ENCODE results near the gene CTSO.
"Not testable (repeated sequence)": the region's sequence is repeated elsewhere in the genome, so short reads cannot be mapped to it uniquely, and the experiment has no call there.

The CTSO gene

DNA sequence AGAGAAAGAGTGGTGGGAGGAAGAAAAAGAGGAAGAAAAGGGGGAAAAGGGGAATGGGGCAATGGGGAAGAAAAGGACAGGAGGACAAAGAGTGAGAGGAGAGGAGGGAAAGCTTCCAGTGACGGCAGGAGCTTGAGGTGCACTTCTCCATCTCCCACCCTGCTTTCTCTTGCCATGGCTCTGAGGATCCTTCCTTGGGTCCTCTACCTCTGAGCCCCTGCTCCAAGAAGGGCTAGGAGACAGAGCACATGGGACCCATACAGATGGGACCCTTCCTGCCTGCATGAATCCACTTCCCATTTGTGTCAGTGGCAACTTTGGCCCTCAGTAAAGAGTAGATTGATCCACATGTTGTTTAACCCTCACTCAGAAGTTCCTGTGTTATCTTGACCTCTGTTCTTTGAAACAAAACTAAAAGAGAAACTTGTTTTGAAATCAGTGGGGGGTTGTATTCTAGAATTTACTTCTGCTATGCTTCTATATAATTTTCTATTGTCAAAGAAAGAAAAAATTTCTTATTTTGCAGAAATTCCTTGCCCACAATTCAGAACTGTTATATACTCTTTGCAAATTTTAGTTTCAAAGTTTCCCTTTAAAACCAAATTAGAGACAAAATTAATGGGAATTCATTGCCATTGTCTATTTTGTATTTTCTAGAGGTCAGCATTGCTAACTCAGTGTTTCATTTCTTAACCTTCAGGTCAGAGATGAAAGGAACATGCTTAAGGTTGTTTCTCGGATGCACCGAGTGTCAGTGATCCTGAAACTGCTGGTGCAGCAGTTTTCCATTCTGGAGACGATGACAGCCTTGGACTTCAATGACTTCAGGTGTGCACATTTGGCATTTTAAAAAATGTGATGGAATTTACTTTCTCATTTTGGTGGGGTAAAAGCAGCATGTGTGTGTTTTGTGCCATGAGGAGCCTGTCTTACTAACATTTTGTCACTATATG lies 45.2 kb downstream of the CTSO start:
- DNase-seq (ENCODE audit: extremely low read depth in 1 of 2, low read depth in 1 of 2): no peak

DNA sequence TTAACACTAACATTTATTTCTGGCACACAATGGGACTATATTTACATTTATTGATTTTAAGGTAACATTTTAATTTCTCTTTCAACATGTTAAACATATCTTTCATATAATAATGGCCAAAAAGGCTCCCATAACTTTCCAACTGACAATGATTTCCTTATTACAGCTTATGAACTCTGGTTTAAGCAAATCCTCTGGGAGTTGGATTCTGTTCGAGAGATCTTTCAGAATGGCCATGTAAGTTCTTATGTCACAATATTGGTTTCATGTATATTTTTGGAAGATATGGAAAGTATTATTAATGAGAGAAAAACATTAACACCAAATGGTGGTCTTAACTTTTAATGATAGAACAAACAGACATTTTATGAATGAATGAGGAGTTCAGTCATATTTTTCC lies 46.1 kb downstream of the CTSO start:
- DNase-seq (ENCODE audit: extremely low read depth in 1 of 2, low read depth in 1 of 2): no peak

DNA sequence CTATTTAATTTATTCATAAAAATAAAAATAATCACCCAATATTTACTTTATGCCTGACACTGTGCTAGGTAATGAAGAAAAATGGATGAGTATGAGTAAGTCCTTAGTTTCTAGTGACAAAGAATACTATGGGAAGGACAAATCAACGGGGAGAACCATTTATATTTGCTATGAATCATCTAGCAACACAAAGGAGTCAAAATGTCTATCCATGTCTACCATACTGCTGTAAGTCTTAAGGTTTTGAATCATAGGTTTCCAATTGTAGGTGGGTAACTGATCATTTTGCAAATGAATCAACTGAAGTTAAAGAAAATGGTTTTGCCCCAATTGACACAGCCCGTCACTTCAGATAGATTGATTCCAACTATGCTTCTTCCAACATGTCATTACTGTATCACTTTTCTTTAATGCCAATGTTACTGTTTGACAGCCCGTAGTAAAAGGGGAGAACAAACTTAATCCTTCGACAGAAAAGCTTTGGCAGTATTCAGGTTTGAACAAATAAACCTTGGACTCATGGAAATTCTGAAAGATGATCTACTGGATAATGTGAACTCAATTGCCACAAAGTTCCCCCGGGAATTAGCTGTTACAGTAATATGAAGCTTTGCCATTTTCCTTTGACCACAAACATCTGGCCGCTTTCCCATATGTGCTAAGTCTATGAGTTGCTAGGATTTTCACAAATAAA lies 47.0 kb downstream of the CTSO start:
- DNase-seq (ENCODE audit: extremely low read depth in 1 of 2, low read depth in 1 of 2): no peak

DNA sequence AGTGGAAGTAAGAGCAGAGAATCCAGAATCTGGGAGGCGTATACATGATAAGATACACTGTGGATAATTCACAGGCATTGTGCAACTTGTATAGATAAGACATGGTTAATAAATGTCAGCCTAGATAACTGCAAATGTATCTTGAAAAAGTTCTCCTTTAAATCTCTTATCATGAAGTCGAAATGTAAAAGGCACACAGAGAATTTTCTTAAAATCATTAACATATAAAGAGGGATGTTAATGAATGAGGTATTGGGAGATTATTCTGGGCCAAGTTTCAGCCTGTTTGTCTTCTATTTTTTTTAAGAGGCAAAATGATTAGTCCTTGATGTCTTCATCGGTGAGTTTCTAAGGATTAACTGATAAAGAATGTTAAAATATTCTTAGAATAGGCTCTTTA lies 49.3 kb downstream of the CTSO start:
- no peak for DNase-seq (ENCODE audit: extremely low read depth in 1 of 2, low read depth in 1 of 2)

DNA sequence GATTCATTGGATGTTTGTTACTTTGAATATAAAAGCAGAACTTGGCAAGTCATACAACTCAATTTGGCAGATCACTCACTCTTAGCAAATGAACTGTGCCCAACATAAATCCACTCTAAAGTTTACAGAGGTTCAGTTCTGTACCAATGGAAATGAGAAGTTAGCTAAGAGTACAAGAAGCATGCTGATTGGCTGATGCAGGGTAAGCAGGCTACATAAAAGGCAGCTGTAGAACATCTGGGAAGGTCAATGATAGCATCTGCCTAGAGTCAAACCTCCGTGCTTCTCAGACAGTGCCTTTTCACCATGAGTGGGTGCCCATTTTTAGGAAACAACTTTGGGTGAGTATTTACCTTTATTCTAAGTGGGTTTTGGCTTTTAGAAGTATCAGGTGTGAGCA lies 50.2 kb downstream of the CTSO start, which contains the start of gene TDO2:
TDO2 (plus strand) TSS at position 244 of the 400 bp plus-strand sequence; CDS start at position 307, 63 bp downstream.
- DNase-seq (ENCODE audit: extremely low read depth in 1 of 2, low read depth in 1 of 2): no peak

DNA sequence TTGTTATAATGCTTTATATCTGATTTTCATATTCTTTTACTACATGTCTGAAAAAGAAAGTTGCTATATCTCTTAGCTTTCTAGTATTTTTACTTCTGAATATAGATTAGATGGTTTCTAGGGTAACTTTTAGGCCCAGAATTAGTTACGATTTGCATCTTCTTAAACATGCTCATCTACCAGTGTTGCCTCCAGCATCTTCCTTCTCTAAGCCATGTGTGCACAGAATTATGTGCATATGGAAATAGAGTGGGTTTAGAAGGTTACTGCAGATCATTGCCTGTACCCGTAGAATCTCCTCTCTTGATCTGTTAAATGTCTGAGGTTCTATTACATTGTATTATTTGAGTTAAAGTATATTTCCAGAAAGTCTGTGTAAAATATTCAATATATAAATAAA lies 52.7 kb downstream of the CTSO start:
- DNase-seq (ENCODE audit: extremely low read depth in 1 of 2, low read depth in 1 of 2): no peak

DNA sequence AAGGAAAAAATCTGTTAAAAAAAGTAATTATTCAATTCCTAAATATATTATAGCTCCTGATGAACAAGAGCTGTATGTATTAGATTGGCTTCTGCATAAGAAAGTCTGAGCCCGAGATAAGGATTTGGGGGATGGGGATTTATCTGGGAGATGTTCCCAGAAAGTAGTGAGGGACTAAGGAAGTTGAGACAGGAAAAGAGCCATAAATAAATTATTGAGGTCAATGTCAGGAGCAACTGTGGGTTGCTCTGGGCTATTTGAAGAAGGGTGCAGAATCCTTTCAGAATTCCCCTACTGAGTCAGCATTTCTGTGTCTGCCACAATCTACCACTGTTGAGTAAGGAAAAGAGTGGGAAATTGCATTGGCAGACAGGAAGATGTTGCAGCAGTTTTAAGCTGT lies 53.3 kb downstream of the CTSO start:
- no peak for DNase-seq (ENCODE audit: extremely low read depth in 1 of 2, low read depth in 1 of 2)

DNA sequence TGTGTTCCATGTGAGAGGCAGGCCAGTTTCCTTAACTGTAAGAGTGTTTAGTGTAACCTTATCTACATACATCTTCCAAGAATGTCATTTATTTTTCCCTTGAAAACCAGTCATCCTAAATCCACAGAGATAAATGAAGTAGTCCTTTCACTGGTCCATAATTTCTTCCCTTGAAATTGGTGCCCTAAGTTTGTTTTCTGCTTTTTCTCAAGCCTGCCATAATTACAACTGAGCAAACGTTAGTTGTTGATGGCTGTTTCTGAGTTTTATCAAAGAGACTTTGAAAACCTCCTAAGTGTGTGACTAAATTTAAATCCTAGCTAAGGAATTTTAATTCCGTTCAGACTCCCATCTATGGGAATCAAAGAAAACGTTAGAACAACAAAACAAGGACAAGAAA lies 53.8 kb downstream of the CTSO start:
- no peak for DNase-seq (ENCODE audit: extremely low read depth in 1 of 2, low read depth in 1 of 2)

DNA sequence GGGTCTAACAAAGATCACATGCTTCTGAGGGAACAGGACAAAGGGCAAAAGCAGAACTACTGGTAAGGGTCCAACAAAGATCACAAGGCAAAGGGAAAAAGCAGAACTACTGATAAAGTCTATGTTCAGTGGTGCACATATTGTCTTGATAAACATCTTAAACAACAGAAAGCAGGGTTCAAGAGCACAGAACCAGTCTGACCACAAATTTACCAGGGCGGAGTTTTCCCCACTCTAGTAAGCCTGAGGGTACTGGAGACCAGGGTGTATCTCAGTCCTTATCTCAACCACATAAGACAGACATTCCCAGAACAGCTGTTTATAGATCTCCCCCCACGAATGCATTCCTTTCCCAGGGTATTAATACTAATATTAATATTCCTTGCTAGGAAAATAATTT lies 55.3 kb downstream of the CTSO start:
- not testable (repeated sequence) for DNase-seq (ENCODE audit: extremely low read depth in 1 of 2, low read depth in 1 of 2)

DNA sequence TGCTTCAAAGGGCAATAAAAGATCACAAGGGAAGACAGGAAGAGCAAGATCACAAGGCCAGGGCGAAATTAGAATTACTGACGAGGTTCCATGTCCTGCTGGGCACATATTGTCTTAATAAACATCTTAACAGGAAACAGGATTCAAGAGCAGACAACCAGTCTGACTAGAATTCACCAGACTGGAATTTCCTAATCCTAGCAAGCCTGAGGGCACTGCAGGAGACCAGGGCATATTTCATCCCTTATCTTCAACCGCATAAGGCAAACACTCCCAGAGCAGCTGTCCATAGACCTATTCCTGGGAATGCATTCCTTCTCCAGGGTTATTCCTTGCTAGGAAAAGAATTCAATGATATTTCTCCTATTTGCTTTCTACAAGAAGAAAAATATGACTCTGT lies 62.6 kb downstream of the CTSO start:
- DNase-seq (ENCODE audit: extremely low read depth in 1 of 2, low read depth in 1 of 2): no peak

DNA sequence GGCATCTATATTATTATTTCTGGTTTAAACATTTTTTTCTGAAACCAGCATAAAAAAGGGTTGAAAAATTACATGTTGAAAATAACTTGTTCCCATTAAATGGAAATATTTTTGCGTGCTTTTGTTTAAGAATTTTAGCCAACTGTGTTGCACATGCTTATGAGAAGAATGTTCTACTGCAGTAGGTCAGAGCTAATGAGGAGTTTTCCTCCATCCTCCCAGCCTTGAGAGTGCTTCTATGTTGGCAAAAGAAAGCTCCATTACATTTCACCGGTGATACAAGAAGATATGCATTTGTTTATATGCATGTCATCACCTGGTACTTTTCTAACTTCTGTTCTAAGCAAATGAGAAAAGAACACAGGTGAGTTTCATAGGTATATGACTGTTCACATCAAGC lies 63.7 kb downstream of the CTSO start:
- DNase-seq (ENCODE audit: extremely low read depth in 1 of 2, low read depth in 1 of 2): no peak

DNA sequence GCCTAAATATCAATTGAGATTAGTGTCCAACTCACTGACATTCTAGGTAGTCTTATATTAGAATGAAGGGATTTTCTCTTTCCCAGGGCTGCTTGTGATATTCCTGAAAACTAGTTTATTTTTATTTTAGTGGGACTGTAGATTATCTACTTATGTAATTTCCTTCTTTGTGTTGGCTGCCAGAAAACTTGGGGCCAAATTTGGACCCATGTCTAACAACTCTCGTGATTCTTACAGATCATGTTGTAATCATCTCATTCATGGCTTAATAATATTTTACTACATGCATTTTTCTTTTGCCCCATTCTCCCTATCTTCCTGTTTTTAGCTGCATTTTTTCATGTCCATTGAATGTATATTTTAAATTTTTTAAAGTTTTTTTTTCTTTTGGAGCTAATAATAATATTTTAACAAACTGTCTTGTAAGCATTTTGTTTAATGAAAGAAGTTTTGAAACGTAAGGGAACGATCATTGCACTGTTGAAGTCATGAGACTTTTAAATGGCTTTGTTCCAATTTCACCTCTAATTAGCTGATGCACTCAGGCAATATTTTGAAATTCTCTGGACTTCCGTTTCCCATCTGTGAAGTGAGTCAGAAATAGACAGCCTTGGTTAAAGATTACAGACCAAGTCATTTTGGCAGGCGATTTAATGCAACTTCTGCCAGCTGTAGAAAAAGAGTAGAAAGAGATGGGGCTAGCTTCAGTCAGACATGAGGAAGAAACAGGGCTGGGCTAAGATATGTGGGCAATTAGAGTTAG lies 64.5 kb downstream of the CTSO start:
- no peak for DNase-seq (ENCODE audit: extremely low read depth in 1 of 2, low read depth in 1 of 2)

DNA sequence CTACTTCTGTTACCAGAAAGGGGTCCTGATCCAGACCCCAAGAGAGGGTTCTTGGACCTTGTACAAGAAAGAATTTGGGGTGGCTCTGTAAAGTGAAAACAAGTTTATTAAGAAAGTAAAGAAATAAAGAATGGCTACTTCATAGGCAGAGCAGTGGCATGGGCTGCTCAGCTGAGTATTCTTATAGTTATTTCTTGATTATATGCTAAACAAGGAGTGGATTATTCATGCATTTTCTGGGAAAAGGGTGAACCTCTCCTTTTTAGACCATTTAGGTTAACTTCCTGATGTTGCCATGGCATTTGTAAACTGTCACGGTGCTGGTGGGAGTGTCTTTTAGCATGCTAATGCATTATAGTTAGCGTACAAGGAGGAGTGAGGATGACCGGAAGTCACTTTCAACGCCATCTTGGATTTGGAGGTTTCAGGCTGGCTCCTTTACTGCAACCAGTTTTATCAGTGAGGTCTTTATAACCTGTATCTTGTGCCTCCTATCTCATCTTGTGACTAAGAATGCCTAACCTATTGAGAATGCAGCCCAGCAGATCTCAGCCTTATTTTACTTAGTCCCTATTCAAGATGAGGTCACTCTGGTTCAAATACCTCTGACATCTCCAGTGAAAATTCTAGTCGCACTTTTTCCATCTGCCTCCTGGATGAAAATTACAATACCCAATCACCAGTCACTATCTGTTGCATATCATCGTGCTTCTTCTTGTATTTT lies 65.7 kb downstream of the CTSO start:
- DNase-seq (ENCODE audit: extremely low read depth in 1 of 2, low read depth in 1 of 2): no peak

DNA sequence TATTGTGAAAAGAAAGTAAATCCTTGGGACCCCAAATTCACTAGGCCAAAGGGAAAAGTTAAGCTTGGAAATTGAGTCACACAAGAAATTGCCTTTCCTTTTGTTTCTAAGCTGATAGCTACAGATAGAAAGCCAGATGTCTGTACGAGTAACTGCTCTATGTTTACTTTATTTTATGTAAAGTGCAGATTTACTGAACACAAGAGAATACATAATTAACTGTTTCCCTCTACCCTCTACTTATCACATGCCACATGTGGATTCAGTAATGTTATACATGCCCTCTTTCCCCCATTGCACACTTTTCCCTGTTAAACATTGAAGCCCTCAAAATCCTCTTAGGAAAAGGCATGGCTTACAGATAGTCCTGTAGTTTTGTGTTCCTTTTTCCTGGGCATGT lies 66.6 kb downstream of the CTSO start:
- no peak for DNase-seq (ENCODE audit: extremely low read depth in 1 of 2, low read depth in 1 of 2)

DNA sequence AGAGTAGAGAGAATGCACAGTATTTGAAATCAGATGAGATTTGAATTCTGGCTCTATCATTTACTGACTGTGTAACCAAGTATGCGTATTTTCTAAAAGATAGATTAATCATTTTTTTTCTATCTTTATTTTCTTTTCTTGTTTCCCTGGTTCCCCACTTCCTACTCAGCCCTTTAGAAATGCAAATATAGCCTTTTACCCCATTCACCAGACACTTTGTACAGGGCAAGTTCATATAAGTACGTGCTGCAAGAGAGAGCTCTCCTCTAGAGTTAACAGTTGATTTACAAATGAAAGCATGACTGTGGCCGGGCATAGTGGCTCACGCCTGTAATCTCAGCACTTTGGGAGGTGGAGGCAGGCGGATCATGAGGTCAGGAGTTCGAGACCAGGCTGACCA lies 68.0 kb downstream of the CTSO start:
- DNase-seq (ENCODE audit: extremely low read depth in 1 of 2, low read depth in 1 of 2): no peak

DNA sequence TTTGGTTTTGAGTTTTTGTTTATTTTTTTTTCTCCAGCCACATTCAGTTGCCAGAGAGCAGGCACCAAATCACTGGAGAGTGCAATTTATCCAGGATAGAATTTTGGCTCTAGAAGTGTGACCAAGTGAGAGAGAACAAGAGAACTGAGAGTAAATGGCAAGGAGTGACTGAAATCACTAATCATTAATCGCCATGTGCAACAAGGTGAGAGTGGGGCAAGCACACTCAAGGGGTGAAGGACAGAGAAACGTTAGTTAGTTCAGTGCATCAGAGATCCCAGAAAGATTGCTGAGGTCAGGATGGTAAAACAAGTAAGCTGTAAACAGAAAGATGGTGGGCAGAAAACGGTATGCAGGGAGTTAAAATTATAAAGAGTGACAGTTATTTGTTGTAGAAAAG lies 69.8 kb downstream of the CTSO start:
- no peak for DNase-seq (ENCODE audit: extremely low read depth in 1 of 2, low read depth in 1 of 2)

DNA sequence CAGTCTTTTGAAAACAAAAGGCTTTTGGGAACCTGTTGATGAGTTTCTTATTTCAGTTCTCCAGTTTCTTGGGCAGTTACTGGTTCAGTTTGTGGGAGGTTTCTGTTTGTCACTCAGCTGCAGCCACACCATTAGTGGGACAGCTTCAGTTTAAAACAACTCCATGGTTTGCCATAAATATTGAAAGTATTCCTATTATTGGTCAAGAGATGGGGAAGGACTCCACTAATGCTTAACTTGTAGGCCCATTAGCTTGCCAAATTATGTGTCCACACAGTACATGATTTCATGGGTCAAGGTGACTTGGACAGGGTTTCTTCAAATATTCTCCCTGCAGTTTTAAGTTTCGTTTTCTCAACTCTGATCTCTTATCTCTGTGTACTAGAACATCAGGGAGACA lies 72.1 kb downstream of the CTSO start:
- no peak for DNase-seq (ENCODE audit: extremely low read depth in 1 of 2, low read depth in 1 of 2)

DNA sequence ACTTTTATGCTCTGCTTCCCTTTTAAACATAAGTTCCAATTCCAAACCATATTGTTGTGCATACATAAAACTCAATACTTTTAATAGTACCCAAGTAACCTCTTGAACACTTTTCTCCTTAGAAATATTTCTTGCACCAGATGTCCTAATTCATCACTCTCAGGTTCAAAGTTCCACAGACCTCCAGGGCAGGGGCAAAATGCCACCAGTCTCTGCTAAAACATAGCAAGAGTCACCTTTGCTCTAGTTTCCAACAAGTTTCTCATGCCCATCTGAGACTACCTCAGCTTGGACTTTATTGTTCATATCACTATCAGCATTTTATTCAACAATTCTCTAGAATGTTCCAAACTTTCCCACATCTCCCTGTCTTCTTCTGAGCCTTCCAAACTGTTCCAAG lies 73.9 kb downstream of the CTSO start:
- no peak for DNase-seq (ENCODE audit: extremely low read depth in 1 of 2, low read depth in 1 of 2)

DNA sequence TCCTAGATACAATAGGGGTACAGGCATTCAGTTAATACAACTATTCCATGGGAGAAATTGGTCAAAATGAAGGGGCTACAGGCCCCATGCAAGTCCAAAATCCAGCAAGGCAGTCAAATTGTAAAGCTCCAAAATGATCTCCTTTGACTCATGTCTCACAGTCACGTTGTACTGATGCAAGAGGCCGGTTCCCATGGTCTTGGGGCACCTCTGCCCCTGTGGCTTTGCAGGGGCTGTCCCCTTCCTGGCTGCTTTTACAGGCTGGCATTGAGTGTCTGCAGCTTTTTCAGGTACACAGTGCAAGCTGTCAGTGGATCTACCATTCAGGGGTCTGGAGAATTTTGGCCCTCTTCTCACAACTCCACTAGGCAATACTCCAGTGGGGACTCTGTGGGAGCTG lies 75.1 kb downstream of the CTSO start:
- DNase-seq (ENCODE audit: extremely low read depth in 1 of 2, low read depth in 1 of 2): no peak

DNA sequence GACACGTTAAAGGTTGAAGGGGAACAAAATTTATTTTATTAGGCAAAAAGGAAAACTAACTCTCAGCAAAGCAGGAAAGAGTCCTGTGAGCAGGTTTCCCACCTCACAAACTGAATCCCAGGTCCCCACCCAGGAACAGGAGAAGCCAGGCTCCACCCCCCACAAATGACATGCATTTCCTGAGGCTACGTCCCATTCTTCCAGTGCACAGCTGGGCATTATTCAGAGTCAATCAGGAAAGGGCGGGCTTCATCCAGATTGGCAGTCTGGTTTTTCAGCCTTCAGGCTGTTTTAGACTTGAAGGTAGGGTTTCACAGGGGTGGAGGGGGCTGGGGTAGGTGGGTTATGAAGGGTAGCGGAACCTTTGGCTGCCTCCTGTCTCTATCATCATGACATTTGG lies 75.7 kb downstream of the CTSO start:
- no peak for DNase-seq (ENCODE audit: extremely low read depth in 1 of 2, low read depth in 1 of 2)

DNA sequence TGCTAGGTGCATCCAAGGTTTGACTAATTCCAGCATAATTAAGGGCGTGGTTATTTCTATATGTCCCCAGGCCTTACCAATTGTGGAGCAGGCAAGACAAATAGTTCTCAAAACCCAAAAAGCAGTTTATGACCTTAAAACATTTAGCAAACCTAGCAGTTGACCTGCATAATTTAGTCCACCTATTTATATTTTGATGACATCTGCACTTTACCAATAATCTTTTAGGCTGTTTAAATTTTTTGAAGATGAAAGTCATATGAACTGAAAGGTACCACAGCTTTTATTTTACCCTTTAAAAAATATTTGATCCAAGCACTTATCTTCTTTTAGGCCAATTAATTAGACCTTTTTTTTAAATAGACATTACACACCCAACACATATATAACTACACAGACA lies 77.8 kb downstream of the CTSO start:
- DNase-seq (ENCODE audit: extremely low read depth in 1 of 2, low read depth in 1 of 2): no peak
